Retinal pigment epithelial cell (primary cell): ENCODE data around the gene IFT172.
A peak's percentile ranks its signal among the peaks of the same experiment; 100 is the strongest.

Experiments
- DNase-seq: peaks from one replicate; pipeline ENCODE4 v3.0.0-alpha.2; 2010; ENCODE audit warnings: low read depth
- H3K4me3 ChIP-seq: 2 replicates; pipeline ENCODE4 v1.5.1; 2011; ENCODE audit warnings: mild to moderate bottlenecking, low read length, control low read depth, moderate library complexity
- TF ChIP-seq, protein P1 (sequence below): conservative IDR thresholded peaks from 2 replicates; pipeline ENCODE4 v1.5.1; 2011; ENCODE audit warnings: low read depth, low read length, control low read depth, inconsistent platforms

IFT172 gene

DNA sequence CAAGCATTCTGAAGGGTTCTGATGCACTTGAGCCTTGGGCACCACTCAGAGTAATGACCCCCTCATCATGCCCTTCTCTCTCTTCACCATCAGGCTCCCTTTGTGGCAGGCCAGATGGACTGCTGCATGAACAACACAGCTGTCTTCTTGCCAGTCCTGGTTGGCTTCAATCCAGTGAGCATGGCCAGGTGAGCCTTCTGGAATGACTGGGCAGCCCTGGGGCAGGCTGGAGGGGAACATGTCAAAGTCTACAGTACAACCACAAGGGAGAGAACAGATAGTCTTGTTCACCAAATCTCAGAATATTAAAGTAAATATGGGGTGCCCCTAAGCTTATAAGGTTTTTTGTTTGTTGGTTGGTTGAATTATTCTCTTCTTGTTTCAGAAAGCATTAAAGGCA lies 11.5 kb upstream of the IFT172 start:
- no peak for DNase-seq
- H3K4me3 ChIP-seq, result no peak overlapping the region
- TF ChIP-seq, protein P1, sequence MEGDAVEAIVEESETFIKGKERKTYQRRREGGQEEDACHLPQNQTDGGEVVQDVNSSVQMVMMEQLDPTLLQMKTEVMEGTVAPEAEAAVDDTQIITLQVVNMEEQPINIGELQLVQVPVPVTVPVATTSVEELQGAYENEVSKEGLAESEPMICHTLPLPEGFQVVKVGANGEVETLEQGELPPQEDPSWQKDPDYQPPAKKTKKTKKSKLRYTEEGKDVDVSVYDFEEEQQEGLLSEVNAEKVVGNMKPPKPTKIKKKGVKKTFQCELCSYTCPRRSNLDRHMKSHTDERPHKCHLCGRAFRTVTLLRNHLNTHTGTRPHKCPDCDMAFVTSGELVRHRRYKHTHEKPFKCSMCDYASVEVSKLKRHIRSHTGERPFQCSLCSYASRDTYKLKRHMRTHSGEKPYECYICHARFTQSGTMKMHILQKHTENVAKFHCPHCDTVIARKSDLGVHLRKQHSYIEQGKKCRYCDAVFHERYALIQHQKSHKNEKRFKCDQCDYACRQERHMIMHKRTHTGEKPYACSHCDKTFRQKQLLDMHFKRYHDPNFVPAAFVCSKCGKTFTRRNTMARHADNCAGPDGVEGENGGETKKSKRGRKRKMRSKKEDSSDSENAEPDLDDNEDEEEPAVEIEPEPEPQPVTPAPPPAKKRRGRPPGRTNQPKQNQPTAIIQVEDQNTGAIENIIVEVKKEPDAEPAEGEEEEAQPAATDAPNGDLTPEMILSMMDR, result no peak

DNA sequence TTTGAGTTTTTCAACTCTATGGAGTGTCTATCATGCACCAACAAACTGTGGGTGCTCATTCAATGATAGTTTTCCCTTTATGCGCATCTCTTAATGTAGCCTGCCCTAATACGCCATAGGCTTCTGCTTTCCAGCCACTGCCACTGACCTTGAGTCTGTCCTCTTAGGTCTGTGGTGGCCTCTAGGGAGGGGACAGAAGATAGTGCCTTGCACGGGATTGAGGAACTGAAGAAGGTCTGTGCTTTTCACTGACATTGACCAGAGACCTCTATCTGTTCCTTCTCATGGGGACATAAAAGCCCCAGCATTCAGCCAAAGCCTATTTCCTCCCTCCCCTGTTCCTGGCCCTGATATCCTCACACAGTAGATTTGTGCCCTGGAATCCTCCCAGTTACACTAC lies 9.4 kb upstream of the IFT172 start:
- TF ChIP-seq, protein P1, result no peak
- no peak overlapping the region for H3K4me3 ChIP-seq
- no peak for DNase-seq

DNA sequence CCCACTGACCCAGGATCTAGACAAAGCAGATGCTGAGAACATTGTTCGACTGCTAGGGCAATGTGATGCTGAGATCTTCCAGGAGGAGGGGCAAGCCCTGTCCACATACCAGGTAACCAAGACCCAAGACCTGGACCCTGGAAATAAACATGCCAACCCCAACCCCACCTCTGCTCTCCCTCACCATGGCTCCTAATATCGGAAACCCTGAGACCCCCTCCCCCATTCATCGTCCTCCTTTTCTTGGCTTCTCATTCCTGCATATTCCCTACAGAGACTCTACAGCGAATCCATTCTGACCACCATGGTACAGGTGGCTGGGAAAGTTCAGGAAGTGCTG lies 7.7 kb upstream of the IFT172 start:
- TF ChIP-seq, protein P1, result no peak
- H3K4me3 ChIP-seq, result no peak overlapping the region
- no peak for DNase-seq

DNA sequence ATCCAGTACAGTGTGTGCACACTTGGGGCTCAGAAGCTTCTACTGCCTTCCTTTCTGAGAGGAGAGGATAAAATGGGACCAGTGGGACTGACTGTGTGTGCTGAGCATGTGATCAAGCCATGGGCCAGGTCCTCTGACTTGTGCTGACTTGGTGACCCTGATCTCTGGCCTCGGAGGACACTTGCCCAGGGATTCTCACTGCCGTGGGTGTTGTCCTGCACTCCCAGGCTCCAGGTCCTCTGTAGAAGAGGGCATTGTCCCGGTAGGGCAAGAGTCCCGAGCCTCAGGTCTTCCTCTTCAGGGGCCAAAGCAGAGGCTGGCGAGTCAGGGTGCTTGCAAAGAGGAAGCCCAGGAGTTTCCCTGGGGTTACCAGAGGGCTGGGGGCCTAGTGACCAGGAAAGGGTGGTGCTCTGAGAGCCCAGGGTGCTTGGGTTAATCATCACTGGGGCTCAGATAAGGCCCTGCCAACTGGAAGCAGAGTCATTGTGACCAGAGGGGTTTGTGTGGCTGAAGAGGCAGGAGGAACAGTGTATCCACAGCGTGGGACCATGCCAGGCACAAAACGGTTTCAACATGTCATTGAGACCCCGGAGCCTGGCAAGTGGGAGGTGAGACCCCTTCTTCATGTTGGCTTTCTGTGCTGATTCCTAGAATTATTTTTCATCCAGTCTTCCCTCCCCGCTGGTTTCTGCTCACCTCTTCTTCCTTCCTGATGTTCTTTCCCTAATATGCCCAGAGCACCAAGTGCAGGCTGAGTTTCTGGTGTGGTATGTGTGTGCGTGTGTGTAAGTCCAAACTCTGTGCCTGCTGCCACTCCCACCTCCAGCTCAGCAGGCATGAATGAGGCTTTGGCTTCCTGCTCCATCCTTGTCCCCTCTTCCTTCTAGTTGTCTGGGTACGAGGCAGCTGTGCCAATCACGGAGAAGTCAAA lies 7.1 kb upstream of the IFT172 start, which contains the start of gene GCKR:
Gene GCKR (plus strand): TSS at position 483 of the 931 bp plus-strand sequence. CDS start 66 bp downstream, at position 549.
- no peak within 1 kb of the TSS for H3K4me3 ChIP-seq
- no peak for DNase-seq
- TF ChIP-seq, protein P1, result no peak

DNA sequence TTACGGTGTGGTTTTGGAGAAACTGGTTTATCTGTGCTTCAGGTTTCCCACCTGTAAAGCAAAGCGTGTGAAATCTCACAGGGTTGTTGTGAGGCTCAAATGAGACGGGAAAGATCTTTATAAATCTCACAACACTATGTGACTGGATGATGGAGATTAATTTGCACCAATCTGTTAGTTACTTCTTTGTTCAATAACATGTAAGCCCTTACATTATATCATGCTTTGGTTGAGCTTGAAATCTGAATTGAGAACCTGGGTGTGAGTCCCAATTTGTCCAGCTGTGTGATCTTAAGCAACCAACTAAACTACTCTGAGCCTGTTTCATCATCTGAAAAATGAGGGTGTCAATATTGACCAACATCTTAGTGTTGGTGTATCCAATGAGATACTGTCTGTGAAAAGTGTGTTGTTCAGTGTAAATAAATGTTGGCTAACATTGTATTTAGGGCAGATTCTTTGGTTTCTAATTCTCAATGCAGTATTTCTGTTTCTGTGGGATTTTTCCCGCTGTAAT lies 6.4 kb upstream of the IFT172 start:
- TF ChIP-seq, protein P1, result no peak
- H3K4me3 ChIP-seq, result no peak overlapping the region
- no peak for DNase-seq

DNA sequence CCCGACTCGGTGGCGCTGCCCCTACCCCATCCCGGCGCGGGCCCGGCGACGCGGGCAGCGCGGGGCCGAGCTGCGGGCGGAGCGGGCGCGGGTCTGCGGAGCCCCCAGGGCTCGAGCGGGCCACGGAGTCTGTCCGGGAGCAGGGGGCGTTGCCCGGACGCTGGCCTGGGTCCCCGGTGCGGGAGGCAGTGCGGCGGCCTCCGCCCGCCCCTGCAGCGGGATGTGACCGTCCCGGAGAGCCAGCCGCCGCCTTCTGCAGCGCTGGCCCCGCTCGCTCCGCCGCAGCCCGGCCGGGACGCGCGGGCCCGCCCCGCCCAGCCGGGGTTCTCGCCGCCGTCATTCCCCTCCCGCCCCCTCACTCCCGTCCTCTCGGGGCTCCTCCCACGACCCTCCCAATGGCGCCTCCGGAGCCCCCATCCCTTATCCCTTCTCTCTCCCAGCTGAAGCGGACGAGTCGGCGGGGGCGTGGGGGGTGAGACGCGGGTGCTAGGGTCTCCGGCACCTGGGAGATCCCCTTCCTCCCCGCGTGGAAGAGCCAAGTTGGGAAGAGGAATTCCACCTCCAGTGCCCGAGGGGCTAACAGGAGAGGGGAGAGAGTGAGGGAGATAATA lies 5.5 kb upstream of the IFT172 start, which contains the start of gene FNDC4:
Gene FNDC4 (minus strand): TSS at position 257 of the 611 bp plus-strand sequence. CDS start 521 bp downstream, outside the sequence.
- TF ChIP-seq, protein P1, result no peak
- peak within 1 kb of the TSS; percentile 68 for H3K4me3 ChIP-seq
- no peak for DNase-seq
